Adrenal gland (tissue), 5 donors: Measurements from ENCODE around the gene IMPG1.

Source experiments
- CTCF ChIP-seq, 6 experiments: fragments of 450-650 bp in 4 of 6; fragments of 200-600 bp in 2 of 6; sonication (generic) in 1 of 6; IDR thresholded peaks; 1 replicate in 5 of 6; 2 replicates in 1 of 6; pipeline versions ENCODE4 v1.5.1 to v1.8.0; 2016 to 2021; ENCODE audit warnings: antibody characterized with exemption in 6 of 6, mild to moderate bottlenecking in 2 of 6, moderate library complexity in 1 of 6
- POLR2A ChIP-seq, 2 donors: fragments of 450-650 bp; IDR thresholded peaks; one replicate each; pipeline ENCODE4 v1.6.1; 2017; ENCODE audit warnings: antibody characterized with exemption in 2 of 2, mild to moderate bottlenecking in 2 of 2, moderate library complexity in 1 of 2
- donor health status: DM: no; HTN: no; CAD: no.

DNA sequence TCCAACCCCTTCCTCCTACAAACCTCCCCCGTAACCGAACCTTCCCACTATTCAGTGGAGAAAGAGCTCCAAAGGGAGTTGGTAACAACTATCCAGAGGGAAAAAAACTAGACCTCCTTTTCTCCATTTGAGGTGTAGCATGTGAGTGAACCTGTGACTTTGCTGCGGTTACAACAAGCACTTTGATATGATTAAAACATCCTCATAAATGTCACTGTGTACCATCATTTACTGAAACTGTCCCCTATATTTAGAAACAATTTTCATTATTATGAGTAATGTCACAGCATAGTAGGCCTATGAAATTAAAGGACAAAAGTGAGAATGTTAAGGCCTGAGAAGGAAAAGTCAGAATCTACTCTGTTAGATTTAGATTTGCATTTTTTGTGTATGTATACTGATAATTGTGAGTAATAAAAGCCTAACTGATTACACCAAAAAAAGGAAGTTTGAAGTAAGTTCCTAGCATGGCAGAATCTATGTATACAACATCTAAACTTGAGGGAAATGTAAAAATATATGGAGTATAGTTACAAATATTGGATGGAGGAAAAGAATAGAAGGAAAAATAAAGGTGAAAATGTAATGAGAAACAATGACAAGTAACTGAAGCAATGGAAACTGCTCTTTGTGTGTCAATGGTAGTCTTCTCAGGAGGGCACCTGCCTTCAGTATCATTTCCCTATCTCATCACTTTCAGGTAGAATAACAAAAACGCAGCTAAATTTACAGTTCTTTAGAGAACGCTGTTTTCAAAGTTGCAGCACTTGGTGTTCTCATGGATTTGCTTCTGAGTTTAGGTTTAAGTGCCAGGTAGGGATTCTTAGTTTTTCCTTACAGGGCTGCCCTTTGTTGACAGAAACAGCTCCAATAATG lies 145.9 kb downstream of the IMPG1 start:
- TF ChIP-seq CTCF (IDR thresholded peaks at IDR 0.05) = no peak
- no peak for TF ChIP-seq POLR2A (IDR thresholded peaks at IDR 0.05)
